Prostate gland (tissue), 2 donors: ENCODE results near the gene OR1A2. TPM values are rescaled to one million over a fixed set of nuclear protein-coding genes. Genes with fewer than 3 reads are reported as not detected.
"Not testable (repeated sequence)": the region's sequence is repeated elsewhere in the genome, so short reads cannot be mapped to it uniquely, and the experiment has no call there.

Experiments used
- DNase-seq: peaks from one replicate; pipeline ENCODE4 v3.0.0-alpha.2; 2019; ENCODE audit warnings: low spot score
- H3K27ac ChIP-seq, 2 donors: fragments of 200-600 bp; sonication (generic); 2 replicates each; pipeline ENCODE4 v1.5.1; 2017 to 2019
- H3K27me3 ChIP-seq: fragments of 200-600 bp; sonication (generic); replicated peaks from 2 replicates; pipeline ENCODE4 v1.5.1; 2019; ENCODE audit not compliant: insufficient read depth
- H3K36me3 ChIP-seq, 2 donors: fragments of 200-600 bp; sonication (generic); 1 replicate in 1 of 2; 2 replicates in 1 of 2; pipeline versions ENCODE4 v1.5.1 to v1.8.1; 2017 to 2019
- H3K4me1 ChIP-seq: fragments of 200-600 bp; sonication (generic); replicated peaks from 2 replicates; pipeline ENCODE4 v1.5.1; 2019
- H3K4me3 ChIP-seq, 2 donors: fragments of 200-600 bp; sonication (generic); 2 replicates each; pipeline ENCODE4 v1.5.1; 2017 to 2019
- H3K9me3 ChIP-seq: fragments of 200-600 bp; sonication (generic); 2 replicates; pipeline ENCODE4 v1.5.1; 2017
- POLR2A ChIP-seq: fragments of 450-650 bp; IDR thresholded peaks from one replicate; pipeline ENCODE4 v1.6.1; 2016; ENCODE audit warnings: antibody characterized with exemption, mild to moderate bottlenecking
- POLR2AphosphoS5 ChIP-seq: sonication (generic); formaldehyde crosslinking; IDR thresholded peaks from one replicate; pipeline ENCODE4 v1.6.1; 2017; ENCODE audit warnings: antibody characterized with exemption
- WGBS: methylation state at CpG from one replicate; pipeline ENCODE4 v1.1.5; 2018; 5-methylcytosine and 5-hydroxymethylcytosine counted together
- intact Hi-C: fragments of 100-400 bp; cut with DNase I; formaldehyde crosslinking; loops from one replicate; pipeline ENCODE4 v1.14.2; 2022
- total RNA-seq, 2 donors: library from RNA; depleted of rRNA; stranded (reverse); fragments of >200 nt; gene quantifications; one replicate each; pipeline ENCODE4 v1.1.0, GENCODE V29; 2016
- TF ChIP-seq, protein P1 (sequence below), 4 experiments: fragments of 200-600 bp in 2 of 4; fragments of 450-650 bp in 2 of 4; sonication (generic) in 2 of 4; IDR thresholded peaks; 1 replicate in 3 of 4; 2 replicates in 1 of 4; pipeline ENCODE4 v1.5.1; 2016 to 2019; ENCODE audit warnings: antibody characterized with exemption in 4 of 4, mild to moderate bottlenecking in 2 of 4, moderate library complexity in 2 of 4

Gene OR1A2
- total RNA-seq, 2 donors from 2014 or later: not detected

DNA sequence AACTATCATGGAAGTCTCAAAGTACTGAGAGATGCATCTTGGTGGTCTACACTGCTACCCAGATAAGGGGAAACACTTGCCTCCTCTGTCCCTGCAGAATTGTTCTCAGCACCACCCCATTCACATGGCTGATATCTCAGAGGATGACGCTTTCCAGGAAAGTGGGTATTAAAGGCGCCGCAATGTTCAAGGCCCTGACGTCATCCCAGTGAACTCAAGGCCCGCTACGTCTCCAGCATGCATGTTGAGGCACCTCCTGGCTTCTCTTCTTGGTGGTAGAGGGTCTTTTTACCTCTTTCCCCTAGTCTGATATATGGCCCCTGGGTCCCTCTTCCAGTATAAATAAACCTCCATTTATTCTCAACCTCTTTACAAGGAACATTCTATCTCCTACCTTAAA lies 11.2 kb downstream of the OR1A2 start:
- H3K27me3 ChIP-seq: no peaks in the 10 kb centered on the region
- no peaks in the 10 kb centered on the region for H3K36me3 ChIP-seq
- TF ChIP-seq, protein P1, sequence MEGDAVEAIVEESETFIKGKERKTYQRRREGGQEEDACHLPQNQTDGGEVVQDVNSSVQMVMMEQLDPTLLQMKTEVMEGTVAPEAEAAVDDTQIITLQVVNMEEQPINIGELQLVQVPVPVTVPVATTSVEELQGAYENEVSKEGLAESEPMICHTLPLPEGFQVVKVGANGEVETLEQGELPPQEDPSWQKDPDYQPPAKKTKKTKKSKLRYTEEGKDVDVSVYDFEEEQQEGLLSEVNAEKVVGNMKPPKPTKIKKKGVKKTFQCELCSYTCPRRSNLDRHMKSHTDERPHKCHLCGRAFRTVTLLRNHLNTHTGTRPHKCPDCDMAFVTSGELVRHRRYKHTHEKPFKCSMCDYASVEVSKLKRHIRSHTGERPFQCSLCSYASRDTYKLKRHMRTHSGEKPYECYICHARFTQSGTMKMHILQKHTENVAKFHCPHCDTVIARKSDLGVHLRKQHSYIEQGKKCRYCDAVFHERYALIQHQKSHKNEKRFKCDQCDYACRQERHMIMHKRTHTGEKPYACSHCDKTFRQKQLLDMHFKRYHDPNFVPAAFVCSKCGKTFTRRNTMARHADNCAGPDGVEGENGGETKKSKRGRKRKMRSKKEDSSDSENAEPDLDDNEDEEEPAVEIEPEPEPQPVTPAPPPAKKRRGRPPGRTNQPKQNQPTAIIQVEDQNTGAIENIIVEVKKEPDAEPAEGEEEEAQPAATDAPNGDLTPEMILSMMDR (IDR thresholded peaks at IDR 0.05): no peak
- H3K4me1 ChIP-seq: no peaks in the 10 kb centered on the region
- no peaks in the 10 kb centered on the region for H3K9me3 ChIP-seq
- DNase-seq: no peak
- intact Hi-C loops: no loop called here
- no peak overlapping the region for H3K27ac ChIP-seq
- WGBS: 93% methylated on average over 6 of the region's 6 CpGs
- no peak overlapping the region for H3K4me3 ChIP-seq

DNA sequence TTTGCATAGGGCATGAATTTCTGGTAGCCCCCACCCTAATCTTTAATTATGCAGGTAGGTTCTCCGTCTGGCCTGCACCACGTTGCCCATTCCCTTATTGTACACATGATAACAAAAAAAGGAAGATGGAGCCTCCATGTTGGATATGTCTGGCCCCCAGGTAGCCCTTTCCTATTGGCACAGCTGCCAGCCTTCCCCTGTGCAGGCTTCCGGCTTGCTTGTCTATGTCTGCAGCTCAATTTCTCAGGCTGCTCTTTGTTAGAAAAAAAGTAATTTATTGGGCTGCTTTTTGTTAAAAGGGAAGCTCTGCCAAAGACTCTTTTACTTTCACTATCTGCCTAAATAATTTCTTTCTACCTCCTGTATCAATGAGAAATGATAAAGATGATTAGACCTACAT lies 15.7 kb downstream of the OR1A2 start:
- Histone ChIP-seq H3K27ac (no peak overlapping the region), H3K36me3 (no peaks in the 10 kb centered on the region), H3K4me3 (no peak overlapping the region), H3K9me3 (no peaks in the 10 kb centered on the region), H3K27me3 (no peaks in the 10 kb centered on the region), H3K4me1 (no peaks in the 10 kb centered on the region)
- TF ChIP-seq, protein P1 (IDR thresholded peaks at IDR 0.05): no peak
- TF ChIP-seq POLR2AphosphoS5 (no peak), POLR2A (no peak)
- WGBS: 74% methylated on average over 3 of the region's 3 CpGs
- no peak for DNase-seq
- intact Hi-C loops: no loop called here

DNA sequence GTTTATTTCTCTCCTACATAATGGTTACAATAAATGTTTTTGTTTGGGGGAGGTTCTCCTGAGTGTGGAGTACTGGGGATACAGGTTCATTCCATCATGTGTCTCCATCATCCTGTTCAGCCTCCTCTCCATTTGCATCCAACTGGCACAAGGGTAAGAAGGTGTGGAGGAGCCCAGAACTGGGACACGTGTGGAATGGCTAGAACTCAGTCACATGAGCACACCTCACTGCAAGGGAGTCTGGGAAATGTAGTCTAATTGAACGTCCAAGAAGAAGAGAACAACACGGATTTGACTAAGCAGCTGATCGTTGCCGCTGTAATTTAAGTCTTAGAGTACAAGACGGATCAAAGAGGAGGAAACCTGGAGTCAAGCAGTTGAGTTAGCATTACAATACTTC lies 16.3 kb downstream of the OR1A2 start:
- TF ChIP-seq POLR2AphosphoS5 (no peak), POLR2A (no peak)
- TF ChIP-seq, protein P1 (IDR thresholded peaks at IDR 0.05): no peak
- no peak for DNase-seq
- no peak overlapping the region for H3K4me3 ChIP-seq

GRCh38 chr17:3219978-3220377 lies 22.7 kb downstream of the OR1A2 start:
- H3K4me3 ChIP-seq, H3K27me3 ChIP-seq, H3K36me3 ChIP-seq, H3K9me3 ChIP-seq, H3K4me1 ChIP-seq, DNase-seq, intact Hi-C loops, H3K27ac ChIP-seq: not testable (repeated sequence)
- 73% methylated on average over 3 of the region's 3 CpGs for WGBS

More for the DNA sequence above, 16.3 kb downstream of the OR1A2 start:
- H3K27me3 ChIP-seq: no peaks in the 10 kb centered on the region
- no peak overlapping the region for H3K27ac ChIP-seq
- H3K9me3 ChIP-seq: no peaks in the 10 kb centered on the region
- intact Hi-C loops: no loop called here
- H3K36me3 ChIP-seq: no peaks in the 10 kb centered on the region
- no peaks in the 10 kb centered on the region for H3K4me1 ChIP-seq
- WGBS: 61% methylated on average over 6 of the region's 6 CpGs

- Histone ChIP-seq H3K4me1 (no peaks in the 10 kb centered on the region), H3K27ac (no peak overlapping the region), H3K4me3 (no peak overlapping the region), H3K36me3 (no peaks in the 10 kb centered on the region), H3K9me3 (no peaks in the 10 kb centered on the region), H3K27me3 (no peaks in the 10 kb centered on the region)
- TF ChIP-seq, protein P1 (IDR thresholded peaks at IDR 0.05): no peak
- TF ChIP-seq POLR2A (no peak), POLR2AphosphoS5 (no peak)
- DNase-seq: no peak
- WGBS: 80% methylated on average over 2 of the region's 2 CpGs
- intact Hi-C loops: no loop called here
These were observed 24.5 kb downstream of the OR1A2 start for GRCh38 chr17:3221850-3222249.
